ENCODE results near the gene ARRB2. TPM values are rescaled to one million over a fixed set of nuclear protein-coding genes. Genes with fewer than 3 reads are reported as not detected.

Gene ARRB2
- total and polyA plus RNA-seq, 5 donors, result 17.0 to 35.1 (median 21.7) TPM

DNA sequence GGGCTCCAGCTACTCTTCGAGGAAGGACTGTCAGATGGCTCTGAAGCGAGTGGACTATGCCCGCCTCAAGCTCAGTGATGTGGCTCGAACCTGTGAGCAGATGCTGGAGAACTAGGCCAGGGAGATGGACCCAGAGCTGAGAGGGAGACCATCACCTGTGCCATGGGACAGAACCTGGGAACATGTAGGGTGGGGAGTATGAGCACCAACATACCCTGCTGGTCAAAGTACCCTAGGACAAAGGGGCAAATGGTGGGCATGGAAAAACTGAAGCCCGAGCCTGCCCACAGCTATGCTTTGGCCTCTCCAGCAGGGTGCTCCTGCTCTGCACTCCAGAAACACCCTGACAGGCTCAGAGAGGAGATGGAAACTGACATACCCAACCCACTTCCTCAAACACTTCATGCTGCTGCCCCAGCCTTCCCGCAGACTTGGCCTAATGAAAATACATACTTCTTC, 22.7 kb downstream of the ARRB2 start:
- Histone ChIP-seq H3K9me3 (ENCODE audit: control insufficient read depth, low read length) (no peaks in the 10 kb centered on the region), H3K4me1 (ENCODE audit: control insufficient read depth, insufficient read depth, low read length) (no peaks in the 10 kb centered on the region), H3K27ac (ENCODE audit: low read length) (no peak overlapping the region), H3K4me3 (ENCODE audit: low read length) (no peak overlapping the region), H3K27me3 (ENCODE audit: control insufficient read depth, insufficient read depth) (no peaks in the 10 kb centered on the region)
- intact Hi-C loops (cut with DNase I), result loop anchor here in 2 of 4 donors (5.0 to 10.0 kb wide), 2 partner anchors 154 to 162 kb away; partner anchors contain the start of gene C17orf107 (in 1 of the 2)
- ATAC-seq (no peak), DNase-seq (peak in 2 of 3 donors; percentile 65 to 69)
- 79% methylated on average over 6 of the region's 6 CpGs for WGBS

DNA sequence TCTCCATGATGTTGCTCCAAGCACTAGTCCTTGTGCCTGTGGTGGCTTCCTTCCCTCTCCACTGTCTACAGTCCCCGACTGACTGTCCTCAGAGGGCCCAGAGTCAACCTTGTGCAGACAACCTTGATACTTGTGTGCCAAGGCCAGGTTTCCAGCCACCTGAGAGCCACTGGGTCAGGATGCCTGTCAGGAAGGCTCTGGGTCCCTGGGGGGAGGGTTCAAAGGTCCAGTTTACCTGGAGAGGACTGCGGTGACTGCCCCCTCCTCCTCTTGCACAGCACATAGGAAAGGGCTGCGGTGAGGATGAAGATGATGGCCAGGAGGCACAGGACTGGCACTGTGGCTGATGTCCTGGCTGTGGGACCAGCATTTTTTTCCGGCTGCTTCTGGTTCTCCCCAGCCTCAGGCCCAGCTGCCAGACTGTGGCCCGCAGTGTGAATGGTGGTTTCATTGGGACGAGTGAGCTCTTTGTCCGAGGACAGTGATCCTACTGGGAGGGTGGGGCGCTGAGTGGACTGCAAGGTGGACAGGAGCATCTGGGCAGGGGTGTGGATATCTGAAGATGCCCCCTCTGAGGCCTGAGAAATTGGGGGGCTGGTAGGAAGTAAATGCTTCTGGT, 24.5 kb downstream of the ARRB2 start:
- WGBS, result 85% methylated on average over 8 of the region's 8 CpGs
- DNase-seq (no peak), ATAC-seq (no peak)
- Histone ChIP-seq H3K27ac (ENCODE audit: low read length) (no peak overlapping the region), H3K9me3 (ENCODE audit: control insufficient read depth, low read length) (no peaks in the 10 kb centered on the region), H3K27me3 (ENCODE audit: control insufficient read depth, insufficient read depth) (no peaks in the 10 kb centered on the region), H3K4me1 (ENCODE audit: control insufficient read depth, insufficient read depth, low read length) (peaks cover 4% of the 10 kb centered on the region), H3K4me3 (ENCODE audit: low read length) (no peak overlapping the region)
- intact Hi-C loops (cut with DNase I), result loop anchor here in 2 of 4 donors (5.0 to 10.0 kb wide), 2 partner anchors 152 to 160 kb away; partner anchors contain the start of gene C17orf107 (in 1 of the 2)

DNA sequence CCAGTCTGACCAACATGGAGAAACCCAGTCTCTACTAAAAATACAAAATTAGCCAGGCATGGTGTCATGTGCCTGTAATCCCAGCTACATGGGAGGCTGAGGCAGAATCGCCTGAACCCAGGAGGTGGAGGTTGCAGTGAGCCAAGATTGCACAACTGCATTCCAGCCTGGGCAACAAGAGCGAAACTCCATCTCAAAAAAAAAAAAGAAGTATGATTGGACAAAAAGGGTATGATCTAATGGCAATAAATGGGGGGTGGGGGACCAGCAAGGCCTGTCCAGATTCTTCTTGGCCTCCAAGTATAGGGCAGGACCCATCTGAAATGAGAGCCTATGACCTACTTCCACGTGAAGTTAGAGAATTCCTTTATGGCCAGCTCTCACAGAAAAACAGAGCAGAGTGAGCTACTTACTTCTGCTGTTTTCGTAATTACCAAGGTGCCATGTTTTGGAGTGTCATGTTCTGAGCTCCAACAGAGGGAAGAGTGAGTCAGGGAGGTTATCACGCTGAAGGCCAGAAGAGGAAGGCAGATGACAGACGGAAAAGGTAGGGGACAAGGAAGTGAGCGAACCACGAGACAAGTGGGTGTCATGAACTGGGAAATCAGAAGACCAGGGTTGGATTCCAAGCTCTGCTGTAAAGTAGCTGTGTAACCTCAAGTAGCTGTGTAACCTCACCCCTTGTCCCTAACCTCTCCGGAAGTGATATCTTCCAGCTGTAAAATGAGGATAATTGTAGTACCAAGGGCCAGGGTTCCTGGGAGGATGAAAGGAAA, 25.6 kb downstream of the ARRB2 start:
- Histone ChIP-seq H3K4me3 (ENCODE audit: low read length) (no peak overlapping the region), H3K9me3 (ENCODE audit: control insufficient read depth, low read length) (no peaks in the 10 kb centered on the region), H3K27me3 (ENCODE audit: control insufficient read depth, insufficient read depth) (no peaks in the 10 kb centered on the region), H3K4me1 (ENCODE audit: control insufficient read depth, insufficient read depth, low read length) (peaks cover 4% of the 10 kb centered on the region), H3K27ac (ENCODE audit: low read length) (no peak overlapping the region)
- WGBS, result 60% methylated on average over 9 of the region's 9 CpGs
- DNase-seq (no peak), ATAC-seq (no peak)
- intact Hi-C loops (cut with DNase I), result loop anchor here in 1 of 4 donors (10.0 kb wide), 1 partner anchor 159 kb away; the partner anchor contains the start of gene C17orf107

DNA sequence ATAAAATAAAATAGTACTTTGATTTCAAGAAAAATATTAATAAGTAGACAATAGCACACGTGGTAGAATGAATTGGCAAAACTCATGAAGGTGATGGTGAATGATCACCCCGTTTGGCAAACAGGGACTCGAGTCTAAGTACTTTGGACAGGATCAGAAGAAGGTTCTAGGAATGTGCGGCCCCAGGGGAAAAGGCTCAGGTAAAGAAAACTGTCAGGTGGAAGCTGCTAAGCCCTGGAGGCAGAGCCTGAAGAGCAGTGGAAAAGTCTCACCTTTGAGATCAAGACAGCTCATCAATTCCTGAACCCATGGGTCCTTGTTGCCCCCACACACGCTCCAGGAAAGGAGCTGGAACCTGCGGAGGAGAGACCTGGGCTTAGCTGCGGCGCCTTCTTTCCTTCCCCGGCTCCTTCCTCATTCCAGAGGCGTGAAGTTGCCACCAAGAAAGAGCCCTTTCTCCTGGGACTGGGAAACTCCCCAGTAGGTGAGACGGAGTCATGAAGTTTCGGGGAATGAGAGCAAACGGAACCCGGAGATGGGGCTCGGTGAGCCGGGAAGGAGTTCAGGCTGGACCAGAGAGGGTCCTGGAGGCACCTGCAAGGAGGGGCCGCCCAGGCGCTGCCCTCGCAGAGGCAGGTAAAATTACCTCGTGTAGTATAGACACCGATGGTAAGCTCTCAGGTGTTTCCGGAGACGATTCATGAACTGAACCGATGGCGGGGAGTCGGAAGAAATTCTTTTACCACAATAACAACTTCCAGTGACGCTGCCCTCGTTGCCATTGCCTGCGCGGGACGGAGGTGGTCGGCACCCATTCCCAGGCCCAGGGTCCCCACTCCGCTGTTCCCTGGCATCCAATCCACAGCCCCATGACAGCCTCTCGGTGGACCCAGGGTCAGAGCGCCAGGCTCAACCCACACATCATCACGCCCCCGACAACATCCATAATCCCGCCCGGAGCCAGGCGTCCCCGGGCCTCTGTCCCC, 28.0 kb downstream of the ARRB2 start:
- Histone ChIP-seq H3K9me3 (ENCODE audit: control insufficient read depth, low read length) (no peaks in the 10 kb centered on the region), H3K4me1 (ENCODE audit: control insufficient read depth, insufficient read depth, low read length) (peaks cover 4% of the 10 kb centered on the region), H3K27ac (ENCODE audit: low read length) (no peak overlapping the region), H3K27me3 (ENCODE audit: control insufficient read depth, insufficient read depth) (no peaks in the 10 kb centered on the region), H3K4me3 (ENCODE audit: low read length) (peak overlapping the region; percentile 86)
- intact Hi-C loops (cut with DNase I), result loop anchor here in 1 of 4 donors (10.0 kb wide), 1 partner anchor 156 kb away; the partner anchor contains the start of gene C17orf107
- WGBS, result 20% methylated on average over 41 of the region's 41 CpGs
- DNase-seq (no peak), ATAC-seq (peak in 1 of 2 donors; percentile 9)

DNA sequence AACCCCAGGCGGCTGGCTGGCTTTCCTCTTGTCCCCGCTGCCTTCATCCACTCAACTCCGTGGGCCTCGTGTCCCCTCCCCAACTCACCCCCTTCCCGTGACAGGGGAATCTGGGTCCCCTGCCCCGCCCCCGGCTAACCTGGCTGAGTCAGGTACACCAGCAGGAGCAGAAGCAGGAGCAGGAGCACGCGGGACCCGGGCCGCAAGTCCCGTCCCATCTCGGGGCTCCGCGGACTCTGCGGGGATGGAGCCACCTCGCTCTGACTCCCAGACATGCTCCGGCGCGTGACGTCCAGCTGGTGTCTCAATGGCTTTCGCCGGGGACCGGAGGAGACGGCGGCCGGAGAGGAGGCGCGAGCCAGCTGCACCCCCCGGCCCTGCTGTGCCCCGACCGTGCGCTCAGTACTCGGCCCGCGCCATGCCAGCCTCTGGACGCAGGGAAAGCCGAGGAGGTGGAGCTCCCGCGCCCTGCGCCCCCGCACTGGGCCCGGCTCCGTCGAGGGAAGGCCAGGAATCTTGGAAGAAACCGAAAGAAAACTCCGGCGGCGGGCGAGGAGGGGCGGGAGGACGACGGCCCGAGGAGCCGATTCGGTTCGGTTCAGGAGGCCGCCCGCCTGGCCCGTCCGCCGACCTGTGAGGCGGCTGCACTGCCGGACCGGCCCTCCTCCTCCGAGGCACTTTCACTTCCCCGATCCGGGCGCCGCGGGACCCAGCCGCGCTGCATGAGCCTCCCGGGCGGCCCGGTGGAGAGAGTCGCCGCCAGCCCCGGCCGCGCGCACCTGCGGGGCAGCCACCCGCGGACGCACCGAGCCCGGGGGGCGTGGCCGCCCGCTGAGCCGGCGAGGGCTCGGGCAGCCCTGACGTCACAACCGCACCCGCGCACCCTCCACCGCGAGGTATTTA, 28.9 kb downstream of the ARRB2 start, which contains the start of the genes CXCL16 and ZMYND15:
Gene CXCL16 (minus strand): TSS at position 807 of the 903 bp plus-strand sequence. CDS start 589 bp downstream, at position 218.
Gene ZMYND15 (plus strand): TSS at position 712 of the 903 bp plus-strand sequence. CDS start 716 bp downstream, outside the sequence.
- no peaks in the 10 kb centered on the region for H3K27me3 ChIP-seq (ENCODE audit: control insufficient read depth, insufficient read depth)
- H3K27ac ChIP-seq (ENCODE audit: low read length), result no peak within 1 kb of the TSS
- under 1% methylated on average over 100 of the region's 100 CpGs for WGBS
- intact Hi-C loops (cut with DNase I), result loop anchor here in 1 of 4 donors (10.0 kb wide), 1 partner anchor 155 kb away; the partner anchor contains the start of gene C17orf107
- peak within 1 kb of the TSS; percentile 86 for H3K4me3 ChIP-seq (ENCODE audit: low read length)
- ATAC-seq (peak; percentile 61 to 68), DNase-seq (peak; percentile 50 to 87 (median 84))
- no peaks in the 10 kb centered on the region for H3K9me3 ChIP-seq (ENCODE audit: control insufficient read depth, low read length)
- H3K4me1 ChIP-seq (ENCODE audit: control insufficient read depth, insufficient read depth, low read length), result peaks cover 4% of the 10 kb centered on the region

DNA sequence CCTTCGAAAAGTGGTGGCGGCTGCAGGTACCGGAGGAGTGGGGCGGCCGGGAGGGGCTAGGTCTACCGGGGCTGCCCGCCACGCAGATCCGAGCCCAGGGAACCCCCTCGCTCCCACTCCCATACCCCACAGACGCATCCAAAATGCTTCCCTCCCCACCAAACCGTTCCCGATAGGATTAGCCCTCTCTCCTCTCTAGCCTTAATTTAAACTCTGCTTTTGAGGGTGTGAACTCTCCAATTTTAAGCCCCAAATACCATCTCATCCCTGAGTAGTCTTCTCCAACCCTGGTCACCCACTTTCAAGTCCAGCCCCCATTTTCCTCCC, 29.6 kb downstream of the ARRB2 start:
- no peaks in the 10 kb centered on the region for H3K9me3 ChIP-seq (ENCODE audit: control insufficient read depth, low read length)
- peak overlapping the region; percentile 86 for H3K4me3 ChIP-seq (ENCODE audit: low read length)
- WGBS, result 12% methylated on average over 13 of the region's 13 CpGs
- ATAC-seq (no peak), DNase-seq (no peak)
- H3K4me1 ChIP-seq (ENCODE audit: control insufficient read depth, insufficient read depth, low read length), result peaks cover 4% of the 10 kb centered on the region
- intact Hi-C loops (cut with DNase I), result no loop called here
- H3K27me3 ChIP-seq (ENCODE audit: control insufficient read depth, insufficient read depth), result no peaks in the 10 kb centered on the region
- H3K27ac ChIP-seq (ENCODE audit: low read length), result no peak overlapping the region

DNA sequence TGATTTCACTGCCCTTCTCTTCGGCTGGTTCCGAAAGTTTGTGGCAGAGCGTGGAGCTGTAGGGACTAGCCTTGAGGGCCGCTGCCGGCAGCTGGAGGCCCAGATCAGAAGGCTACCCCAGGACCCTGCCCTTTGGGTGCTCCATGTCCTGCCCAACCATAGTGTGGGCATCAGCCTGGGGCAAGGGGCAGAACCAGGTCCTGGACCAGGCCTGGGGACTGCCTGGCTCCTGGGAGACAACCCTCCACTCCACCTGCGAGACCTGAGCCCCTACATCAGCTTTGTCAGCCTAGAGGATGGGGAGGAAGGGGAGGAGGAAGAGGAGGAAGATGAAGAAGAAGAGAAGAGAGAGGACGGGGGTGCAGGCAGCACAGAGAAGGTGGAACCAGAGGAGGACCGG, 30.2 kb downstream of the ARRB2 start:
- ATAC-seq, result no peak
- intact Hi-C loops (cut with DNase I), result no loop called here
- H3K4me3 ChIP-seq (ENCODE audit: low read length), result no peak overlapping the region
- WGBS, result 96% methylated on average over 8 of the region's 8 CpGs
- H3K4me1 ChIP-seq (ENCODE audit: control insufficient read depth, insufficient read depth, low read length), result peaks cover 7% of the 10 kb centered on the region
- DNase-seq, result no peak
- no peaks in the 10 kb centered on the region for H3K27me3 ChIP-seq (ENCODE audit: control insufficient read depth, insufficient read depth)
- H3K27ac ChIP-seq (ENCODE audit: low read length), result no peak overlapping the region
- H3K9me3 ChIP-seq (ENCODE audit: control insufficient read depth, low read length), result no peaks in the 10 kb centered on the region

DNA sequence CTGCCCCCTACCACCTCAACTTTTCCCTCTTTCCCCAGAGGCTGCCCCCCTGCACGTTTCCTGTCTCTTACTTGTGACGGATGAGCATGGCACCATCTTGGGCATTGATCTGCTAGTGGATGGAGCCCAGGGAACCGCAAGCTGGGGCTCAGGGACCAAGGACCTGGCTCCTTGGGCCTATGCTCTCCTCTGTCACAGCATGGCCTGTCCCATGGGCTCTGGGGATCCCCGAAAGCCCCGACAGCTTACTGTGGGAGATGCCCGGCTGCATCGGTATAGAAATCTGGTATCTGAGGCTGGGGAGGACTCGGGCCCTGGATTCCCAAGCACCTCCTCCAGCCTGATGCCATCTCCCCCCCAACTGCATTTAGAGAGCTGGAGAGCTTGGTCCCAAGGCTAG, 31.1 kb downstream of the ARRB2 start:
- Histone ChIP-seq H3K27ac (ENCODE audit: low read length) (no peak overlapping the region), H3K4me1 (ENCODE audit: control insufficient read depth, insufficient read depth, low read length) (peaks cover 7% of the 10 kb centered on the region), H3K4me3 (ENCODE audit: low read length) (no peak overlapping the region), H3K27me3 (ENCODE audit: control insufficient read depth, insufficient read depth) (no peaks in the 10 kb centered on the region), H3K9me3 (ENCODE audit: control insufficient read depth, low read length) (no peaks in the 10 kb centered on the region)
- WGBS, result 93% methylated on average over 8 of the region's 8 CpGs
- DNase-seq (no peak), ATAC-seq (no peak)
- intact Hi-C loops (cut with DNase I), result no loop called here

DNA sequence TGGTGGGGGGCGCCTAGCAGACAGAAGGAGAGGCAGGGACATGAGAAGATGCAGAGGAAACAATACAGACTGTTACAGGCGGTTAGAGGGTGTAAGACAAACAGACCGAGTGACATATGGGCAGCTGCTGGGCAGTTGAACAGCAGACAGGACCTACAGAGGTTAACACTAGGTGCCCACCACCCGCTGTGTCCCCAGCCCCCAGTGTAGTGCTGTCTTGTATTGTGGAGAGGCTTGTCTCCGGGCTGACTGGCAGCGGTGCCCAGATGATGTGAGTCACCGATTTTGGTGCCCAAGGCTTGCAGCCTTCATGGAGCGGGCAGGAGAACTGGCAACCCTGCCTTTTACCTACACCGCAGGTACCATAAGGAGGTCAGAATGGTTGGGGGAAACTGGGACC, 31.7 kb downstream of the ARRB2 start:
- no peak overlapping the region for H3K4me3 ChIP-seq (ENCODE audit: low read length)
- no peak overlapping the region for H3K27ac ChIP-seq (ENCODE audit: low read length)
- WGBS, result 93% methylated on average over 9 of the region's 9 CpGs
- no peaks in the 10 kb centered on the region for H3K9me3 ChIP-seq (ENCODE audit: control insufficient read depth, low read length)
- no peak for ATAC-seq
- no peaks in the 10 kb centered on the region for H3K27me3 ChIP-seq (ENCODE audit: control insufficient read depth, insufficient read depth)
- intact Hi-C loops (cut with DNase I), result no loop called here
- DNase-seq, result no peak
- peaks cover 7% of the 10 kb centered on the region for H3K4me1 ChIP-seq (ENCODE audit: control insufficient read depth, insufficient read depth, low read length)
